ENCODE measurements around the gene ANGEL1. TPM values are rescaled to one million over a fixed set of nuclear protein-coding genes. Genes with fewer than 3 reads are reported as not detected.
A peak's percentile ranks its signal among the peaks of the same experiment; 100 is the strongest.

ANGEL1 gene
- total and polyA plus RNA-seq, 2 donors (not counting 1 experiment from before 2014, with no cell fraction given) = 13.1 to 27.3 TPM

DNA sequence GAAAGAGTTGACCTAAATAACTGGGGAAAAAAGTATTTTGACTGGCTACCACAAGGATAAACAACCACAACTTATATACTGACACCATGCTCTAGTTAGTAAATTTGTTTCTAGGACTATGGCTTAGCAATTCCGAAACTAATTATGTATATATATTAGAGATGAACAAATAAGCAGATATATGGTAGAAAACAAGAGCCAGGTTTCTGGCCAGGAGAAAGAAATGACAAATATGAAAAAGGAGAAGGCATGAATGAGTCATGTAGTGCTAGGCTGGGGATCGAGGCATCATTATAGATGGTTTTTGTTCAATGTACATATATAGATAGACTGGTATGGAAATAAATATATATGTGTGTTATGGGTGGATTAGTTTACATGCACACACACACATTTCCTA is 8.0 kb upstream of the ANGEL1 start:
- no peaks in the 10 kb centered on the region for H3K79me2 ChIP-seq (ENCODE audit: control insufficient read depth, insufficient read depth, low read length)
- no peaks in the 10 kb centered on the region for H3K4me1 ChIP-seq (ENCODE audit: control insufficient read depth in 2 of 2, insufficient read depth in 2 of 2, low read length in 2 of 2)
- no peak for TF ChIP-seq EZH2 (IDR thresholded peaks at IDR 0.05; ENCODE audit: borderline replicate concordance, insufficient read depth, low read depth, low read length, poor library complexity, severe bottlenecking)
- TF ChIP-seq, protein P1, sequence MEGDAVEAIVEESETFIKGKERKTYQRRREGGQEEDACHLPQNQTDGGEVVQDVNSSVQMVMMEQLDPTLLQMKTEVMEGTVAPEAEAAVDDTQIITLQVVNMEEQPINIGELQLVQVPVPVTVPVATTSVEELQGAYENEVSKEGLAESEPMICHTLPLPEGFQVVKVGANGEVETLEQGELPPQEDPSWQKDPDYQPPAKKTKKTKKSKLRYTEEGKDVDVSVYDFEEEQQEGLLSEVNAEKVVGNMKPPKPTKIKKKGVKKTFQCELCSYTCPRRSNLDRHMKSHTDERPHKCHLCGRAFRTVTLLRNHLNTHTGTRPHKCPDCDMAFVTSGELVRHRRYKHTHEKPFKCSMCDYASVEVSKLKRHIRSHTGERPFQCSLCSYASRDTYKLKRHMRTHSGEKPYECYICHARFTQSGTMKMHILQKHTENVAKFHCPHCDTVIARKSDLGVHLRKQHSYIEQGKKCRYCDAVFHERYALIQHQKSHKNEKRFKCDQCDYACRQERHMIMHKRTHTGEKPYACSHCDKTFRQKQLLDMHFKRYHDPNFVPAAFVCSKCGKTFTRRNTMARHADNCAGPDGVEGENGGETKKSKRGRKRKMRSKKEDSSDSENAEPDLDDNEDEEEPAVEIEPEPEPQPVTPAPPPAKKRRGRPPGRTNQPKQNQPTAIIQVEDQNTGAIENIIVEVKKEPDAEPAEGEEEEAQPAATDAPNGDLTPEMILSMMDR (IDR thresholded peaks at IDR 0.05) = no peak
- intact Hi-C loops (cut with micrococcal nuclease) = no loop called here
- Mint-ChIP-seq H3K4me1 (no peaks in the 10 kb centered on the region), H3K9me3 (ENCODE audit: insufficient read depth) (no peaks in the 10 kb centered on the region), H3K27me3 (peaks cover 22% of the 10 kb centered on the region), H3K4me3 (no peak overlapping the region), H3K27ac (no peak overlapping the region)
- POLR2A ChIA-PET = interaction anchor here (0.6 kb wide), 1 partner anchor 20 kb away, joined by 4 read pairs; no protein-coding TSS in a partner anchor
- H3K9ac ChIP-seq (ENCODE audit: low read length) = no peak overlapping the region
- no peak overlapping the region for H3K4me3 ChIP-seq (ENCODE audit: control extremely low read depth in 1 of 5, extremely low read depth in 1 of 5, insufficient read depth in 1 of 5, low read depth in 2 of 5, low read length in 4 of 5)
- no CpG with 5 or more reads among the region's 2 CpGs for WGBS (ENCODE audit: insufficient coverage)
- no peaks in the 10 kb centered on the region for H3K9me3 ChIP-seq (ENCODE audit: control extremely low read depth in 1 of 3, control insufficient read depth in 2 of 3, insufficient read depth in 1 of 3, low read length in 2 of 3)
- no peaks in the 10 kb centered on the region for H4K20me1 ChIP-seq (ENCODE audit: control insufficient read depth, insufficient read depth, low read length, poor library complexity, severe bottlenecking)
- H3K36me3 ChIP-seq (replicated peaks in 1 of 2; ENCODE audit: control extremely low read depth in 1 of 2, control insufficient read depth in 1 of 2, extremely low read depth in 1 of 2, insufficient read depth in 2 of 2, low read length in 1 of 2) = no peaks in the 10 kb centered on the region
- DNase-seq (no peak), ATAC-seq (ENCODE audit: low read depth) (no peak)
- CTCF ChIA-PET = no interaction called here
- H3K27ac ChIP-seq (ENCODE audit: low read length in 2 of 2) = no peak overlapping the region
- peaks cover 0 to 16% (median 9%) of the 10 kb centered on the region in 4 experiments for H3K27me3 ChIP-seq (replicated peaks in 1 of 4; ENCODE audit: control extremely low read depth in 1 of 4, control insufficient read depth in 3 of 4, insufficient read depth in 4 of 4, low read length in 3 of 4)
- no peak overlapping the region for H3K4me2 ChIP-seq (replicated peaks; ENCODE audit: low read depth, low read length, poor library complexity, severe bottlenecking)
- no peak overlapping the region for H2AFZ ChIP-seq (ENCODE audit: insufficient read depth, low read depth, low read length, poor library complexity, severe bottlenecking)

DNA sequence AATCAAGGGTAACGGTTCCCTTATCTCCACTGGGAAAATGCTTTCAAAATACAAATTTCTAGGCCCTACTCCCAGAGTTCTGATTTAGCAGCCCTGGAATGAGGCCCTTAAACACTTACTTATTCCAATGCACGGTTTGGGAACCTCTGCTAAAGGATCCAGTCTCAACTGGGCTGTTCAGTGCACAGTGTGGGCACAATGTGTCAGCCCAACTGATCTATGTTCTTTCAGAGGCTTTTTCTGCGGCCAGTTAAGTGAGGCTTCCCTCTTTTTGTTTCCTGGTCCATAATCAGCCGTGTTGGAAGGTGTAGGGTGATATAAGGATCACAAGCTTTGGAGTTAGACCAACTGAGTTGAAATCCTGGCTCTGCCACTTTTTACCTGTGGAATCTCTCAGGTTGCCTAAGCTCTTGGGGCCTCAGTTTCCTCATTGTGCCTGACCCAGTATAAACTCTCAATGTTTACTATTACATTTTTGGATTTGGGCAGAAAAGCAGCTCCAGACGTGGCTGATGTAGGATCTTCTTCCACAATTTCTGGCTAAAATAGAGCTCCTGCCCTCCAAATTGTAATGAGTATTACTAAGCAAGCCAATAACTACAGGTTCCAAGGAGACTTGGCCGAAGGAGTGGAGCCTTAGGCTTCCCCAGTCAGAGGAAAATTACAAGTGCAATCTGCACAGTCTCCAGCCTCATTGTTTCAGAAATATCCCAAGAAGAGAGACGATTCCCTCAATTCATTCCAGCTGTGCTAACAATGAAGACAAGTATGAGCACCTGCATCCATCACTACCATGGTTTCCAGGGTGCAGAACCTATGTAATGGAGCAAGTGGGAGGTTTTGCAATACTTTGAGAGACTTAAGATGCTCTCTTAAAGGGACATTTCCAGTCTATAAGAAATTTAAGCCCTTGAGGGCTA is 2.3 kb upstream of the ANGEL1 start:
- no peak for DNase-seq
- Histone ChIP-seq H3K79me2 (ENCODE audit: control insufficient read depth, insufficient read depth, low read length) (peaks cover 2% of the 10 kb centered on the region), H3K9ac (ENCODE audit: low read length) (no peak overlapping the region), H4K20me1 (ENCODE audit: control insufficient read depth, insufficient read depth, low read length, poor library complexity, severe bottlenecking) (peaks cover 1% of the 10 kb centered on the region), H3K27me3 (replicated peaks in 1 of 4; ENCODE audit: control extremely low read depth in 1 of 4, control insufficient read depth in 3 of 4, insufficient read depth in 4 of 4, low read length in 3 of 4) (peaks cover 0 to 16% (median 6%) of the 10 kb centered on the region in 4 experiments), H3K36me3 (replicated peaks in 1 of 2; ENCODE audit: control extremely low read depth in 1 of 2, control insufficient read depth in 1 of 2, extremely low read depth in 1 of 2, insufficient read depth in 2 of 2, low read length in 1 of 2) (no peaks in the 10 kb centered on the region), H3K9me3 (ENCODE audit: control extremely low read depth in 1 of 3, control insufficient read depth in 2 of 3, insufficient read depth in 1 of 3, low read length in 2 of 3) (no peaks in the 10 kb centered on the region), H3K4me3 (ENCODE audit: control extremely low read depth in 1 of 5, extremely low read depth in 1 of 5, insufficient read depth in 1 of 5, low read depth in 2 of 5, low read length in 4 of 5) (no peak overlapping the region), H3K4me2 (replicated peaks; ENCODE audit: low read depth, low read length, poor library complexity, severe bottlenecking) (no peak overlapping the region), H2AFZ (ENCODE audit: insufficient read depth, low read depth, low read length, poor library complexity, severe bottlenecking) (no peak overlapping the region), H3K27ac (ENCODE audit: low read length in 2 of 2) (no peak overlapping the region), H3K4me1 (ENCODE audit: control insufficient read depth in 2 of 2, insufficient read depth in 2 of 2, low read length in 2 of 2) (peaks cover 20 to 25% of the 10 kb centered on the region in 2 donors)
- TF ChIP-seq, protein P1 (IDR thresholded peaks at IDR 0.05) = no peak
- no peak for TF ChIP-seq EZH2 (IDR thresholded peaks at IDR 0.05; ENCODE audit: borderline replicate concordance, insufficient read depth, low read depth, low read length, poor library complexity, severe bottlenecking)
- Mint-ChIP-seq H3K4me3 (no peak overlapping the region), H3K27ac (peak overlapping the region; percentile 33), H3K27me3 (peaks cover 4% of the 10 kb centered on the region), H3K4me1 (peaks cover 28% of the 10 kb centered on the region), H3K9me3 (ENCODE audit: insufficient read depth) (no peaks in the 10 kb centered on the region)
- no peak for ATAC-seq (ENCODE audit: low read depth)
- ChIA-PET POLR2A (no interaction called here), CTCF (interaction anchor here (0.6 kb wide), 1 partner anchor 92 kb away, joined by 4 read pairs; no protein-coding TSS in a partner anchor)
- 86% methylated on average over 3 of the region's 7 CpGs for WGBS (ENCODE audit: insufficient coverage)
- intact Hi-C loops (cut with micrococcal nuclease) = loop anchor here (5.0 to 10.0 kb wide), 3 partner anchors 53 to 800 kb away; partner anchors contain the start of genes SPTLC2 and VASH1

Measured in B cell (primary cell).